Panc1 (cell line): ENCODE data around the gene WWOX. TPM values are rescaled to one million over a fixed set of nuclear protein-coding genes. Genes with fewer than 3 reads are reported as not detected.

Experiments used
- ATAC-seq: fragments of 200-7000 bp; cut with Tn5 transposase; 2 replicates; pipeline ENCODE4 v1.9.1; 2020; ENCODE audit warnings: mild to moderate bottlenecking, moderate library complexity
- BruUV-seq: library from RNA; stranded (reverse); fragments of 400-500 nt; replicated peaks from 2 replicates; lab custom pipeline; 2021; lab: Mats Ljungman, UMichigan
- CTCF ChIA-PET: fragments of 300-600 bp; sonication (Branson Sonifier 250); formaldehyde crosslinking; loops from one replicate; lab custom pipeline; 2022; ENCODE audit warnings: antibody characterized with exemption; lab: Charles Lee
- POLR2A ChIA-PET: fragments of 300-600 bp; sonication (Branson Sonifier 250); formaldehyde crosslinking; loops from one replicate; lab custom pipeline; 2022; ENCODE audit warnings: antibody characterized with exemption; lab: Charles Lee
- DNase-seq: peaks from one replicate; pipeline ENCODE4 v3.0.0-alpha.2; 2010; ENCODE audit warnings: low read depth, low spot score
- H3K27ac ChIP-seq: 2 replicates; pipeline ENCODE4 v1.5.1; 2011; ENCODE audit warnings: mild to moderate bottlenecking, low read length, inconsistent platforms
- H3K27me3 ChIP-seq: fragments of 200-500 bp; sonication (Bioruptor generic); 2 replicates; pipeline ENCODE4 v1.6.0; 2014; ENCODE audit warnings: low read length, inconsistent platforms; ENCODE audit not compliant: control insufficient read depth, insufficient read depth
- H3K36me3 ChIP-seq: fragments of 200-500 bp; sonication (Bioruptor generic); 2 replicates; pipeline ENCODE4 v1.5.1; 2014; ENCODE audit warnings: inconsistent platforms, mild to moderate bottlenecking, low read length, moderate library complexity; ENCODE audit not compliant: control insufficient read depth, insufficient read depth
- H3K4me1 ChIP-seq: 2 replicates; pipeline ENCODE4 v1.5.1; 2011; ENCODE audit warnings: inconsistent platforms, mild to moderate bottlenecking, low read length, moderate library complexity; ENCODE audit not compliant: control insufficient read depth, insufficient read depth
- H3K4me3 ChIP-seq, 2 experiments: 2 replicates each; pipeline ENCODE4 v1.5.1; 2011 to 2012; ENCODE audit warnings: low read depth in 2 of 2, low read length in 2 of 2, mild to moderate bottlenecking in 2 of 2, inconsistent platforms in 1 of 2, moderate library complexity in 1 of 2
- H3K9me3 ChIP-seq: fragments of 200-500 bp; sonication (Bioruptor generic); 2 replicates; pipeline ENCODE4 v1.5.1; 2014; ENCODE audit warnings: low read depth, mild to moderate bottlenecking, inconsistent platforms, low read length, moderate library complexity; ENCODE audit not compliant: control insufficient read depth, insufficient read depth
- CTCF ChIP-seq: fragments of 450-650 bp; IDR thresholded peaks from 2 replicates; pipeline ENCODE4 v1.5.1; 2017; ENCODE audit warnings: mild to moderate bottlenecking
- POLR2AphosphoS5 ChIP-seq: IDR thresholded peaks from 2 replicates; pipeline ENCODE4 v1.6.1; 2012; ENCODE audit warnings: mild to moderate bottlenecking, low read depth, low read length, moderate library complexity
- SIN3A ChIP-seq: IDR thresholded peaks from 2 replicates; pipeline ENCODE4 v1.6.1; 2012; ENCODE audit warnings: low read depth, mild to moderate bottlenecking, low read length, moderate library complexity, borderline replicate concordance; ENCODE audit not compliant: insufficient read depth
- TCF7L2 ChIP-seq: IDR thresholded peaks from 2 replicates; pipeline ENCODE4 v1.6.1; 2011; ENCODE audit warnings: mild to moderate bottlenecking, low read depth, low read length, inconsistent platforms
- in situ Hi-C: cut with HindIII; loops from 2 replicates; pipeline ENCODE4 v1.10.0; 2016; ENCODE audit warnings: low sequenced_read_pairs, low pct_unique_long_range_greater_than_20kb
- intact Hi-C: fragments of 100-400 bp; cut with micrococcal nuclease; formaldehyde crosslinking; loops from one replicate; pipeline ENCODE4 v1.10.0; 2022; ENCODE audit not compliant: unreplicated experiment
- total RNA-seq: library from RNA; stranded (reverse); gene quantifications from one replicate; pipeline ENCODE4 v1.2.1, GENCODE V29; 2021; ENCODE audit not compliant: unreplicated experiment
- TF ChIP-seq, protein P1 (sequence below), 2 experiments: IDR thresholded peaks; 2 replicates each; pipeline ENCODE4 v1.6.1; 2011 to 2012; ENCODE audit warnings: low read depth in 2 of 2, control low read depth in 1 of 2, low read length in 1 of 2, mild to moderate bottlenecking in 1 of 2, moderate library complexity in 1 of 2; ENCODE audit not compliant: insufficient read depth in 1 of 2

The WWOX gene
- total RNA-seq, 1 experiment from 2014 or later = 12.5 TPM

GRCh38 chr16:78609402-78610274 is 510.2 kb downstream of the WWOX start:
- Histone ChIP-seq H3K36me3 (no peaks in the 10 kb centered on the region), H3K4me1 (no peaks in the 10 kb centered on the region), H3K9me3 (no peaks in the 10 kb centered on the region), H3K4me3 (no peak overlapping the region), H3K27me3 (no peaks in the 10 kb centered on the region), H3K27ac (no peak overlapping the region)
- TF ChIP-seq SIN3A (no peak), POLR2AphosphoS5 (no peak), CTCF (no peak), TCF7L2 (no peak)
- TF ChIP-seq, protein P1, sequence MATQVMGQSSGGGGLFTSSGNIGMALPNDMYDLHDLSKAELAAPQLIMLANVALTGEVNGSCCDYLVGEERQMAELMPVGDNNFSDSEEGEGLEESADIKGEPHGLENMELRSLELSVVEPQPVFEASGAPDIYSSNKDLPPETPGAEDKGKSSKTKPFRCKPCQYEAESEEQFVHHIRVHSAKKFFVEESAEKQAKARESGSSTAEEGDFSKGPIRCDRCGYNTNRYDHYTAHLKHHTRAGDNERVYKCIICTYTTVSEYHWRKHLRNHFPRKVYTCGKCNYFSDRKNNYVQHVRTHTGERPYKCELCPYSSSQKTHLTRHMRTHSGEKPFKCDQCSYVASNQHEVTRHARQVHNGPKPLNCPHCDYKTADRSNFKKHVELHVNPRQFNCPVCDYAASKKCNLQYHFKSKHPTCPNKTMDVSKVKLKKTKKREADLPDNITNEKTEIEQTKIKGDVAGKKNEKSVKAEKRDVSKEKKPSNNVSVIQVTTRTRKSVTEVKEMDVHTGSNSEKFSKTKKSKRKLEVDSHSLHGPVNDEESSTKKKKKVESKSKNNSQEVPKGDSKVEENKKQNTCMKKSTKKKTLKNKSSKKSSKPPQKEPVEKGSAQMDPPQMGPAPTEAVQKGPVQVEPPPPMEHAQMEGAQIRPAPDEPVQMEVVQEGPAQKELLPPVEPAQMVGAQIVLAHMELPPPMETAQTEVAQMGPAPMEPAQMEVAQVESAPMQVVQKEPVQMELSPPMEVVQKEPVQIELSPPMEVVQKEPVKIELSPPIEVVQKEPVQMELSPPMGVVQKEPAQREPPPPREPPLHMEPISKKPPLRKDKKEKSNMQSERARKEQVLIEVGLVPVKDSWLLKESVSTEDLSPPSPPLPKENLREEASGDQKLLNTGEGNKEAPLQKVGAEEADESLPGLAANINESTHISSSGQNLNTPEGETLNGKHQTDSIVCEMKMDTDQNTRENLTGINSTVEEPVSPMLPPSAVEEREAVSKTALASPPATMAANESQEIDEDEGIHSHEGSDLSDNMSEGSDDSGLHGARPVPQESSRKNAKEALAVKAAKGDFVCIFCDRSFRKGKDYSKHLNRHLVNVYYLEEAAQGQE (IDR thresholded peaks at IDR 0.05; ENCODE audit: insufficient read depth in 1 of 2, low read depth in 2 of 2, low read length in 1 of 2) = no peak
- CTCF ChIA-PET = interaction anchor here (0.7 kb wide), 1 partner anchor 12 kb away, joined by 3 read pairs; no protein-coding TSS in a partner anchor
- BruUV-seq = no TSS peak
- POLR2A ChIA-PET = no interaction called here
- DNase-seq (no peak), ATAC-seq (no peak)
- intact Hi-C loops (no loop called here), in situ Hi-C loops (no loop called here)

DNA sequence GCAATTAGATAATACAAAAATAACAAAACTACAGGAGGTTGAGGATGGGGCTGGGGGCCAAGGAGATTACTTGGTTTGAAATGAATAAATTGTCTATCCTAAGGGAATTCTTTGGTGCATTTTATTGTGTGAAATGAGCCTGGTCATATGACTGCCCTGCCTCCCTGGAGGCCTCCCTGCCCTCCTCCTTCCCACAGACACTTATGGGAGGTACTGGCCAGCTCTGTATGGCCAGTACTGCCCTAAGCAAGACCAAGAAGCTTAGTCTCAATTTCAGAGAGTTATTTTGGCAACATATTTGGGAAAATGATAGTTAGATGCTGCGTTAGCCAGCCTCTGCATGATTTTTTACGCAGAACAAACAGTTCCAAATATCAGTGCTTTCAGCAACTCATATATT is 511.9 kb downstream of the WWOX start:
- BruUV-seq = no TSS peak
- Histone ChIP-seq H3K4me1 (no peaks in the 10 kb centered on the region), H3K4me3 (no peak overlapping the region), H3K36me3 (no peaks in the 10 kb centered on the region), H3K27ac (no peak overlapping the region), H3K9me3 (no peaks in the 10 kb centered on the region), H3K27me3 (no peaks in the 10 kb centered on the region)
- TF ChIP-seq, protein P1 (IDR thresholded peaks at IDR 0.05; ENCODE audit: insufficient read depth in 1 of 2, low read depth in 2 of 2, low read length in 1 of 2) = no peak
- TF ChIP-seq TCF7L2 (no peak), SIN3A (no peak), CTCF (no peak), POLR2AphosphoS5 (no peak)
- in situ Hi-C loops = no loop called here
- ATAC-seq (no peak), DNase-seq (no peak)
- ChIA-PET CTCF (no interaction called here), POLR2A (no interaction called here)
- intact Hi-C loops = no loop called here
